HepG2 (cell line): ENCODE measurements around the gene RHD. TPM values are rescaled to one million over a fixed set of nuclear protein-coding genes. Genes with fewer than 3 reads are reported as not detected.

Experiments used
- ATAC-seq: fragments of 200-7000 bp; cut with Tn5 transposase; 3 replicates; pipeline ENCODE4 v1.9.1; 2020; ENCODE audit warnings: mild to moderate bottlenecking, moderate library complexity
- BruUV-seq: library from RNA; stranded (reverse); fragments of 400-500 nt; replicated peaks from 2 replicates; lab custom pipeline; 2021; lab: Mats Ljungman, UMichigan
- CTCF ChIA-PET: fragments of 300-600 bp; formaldehyde crosslinking; extraction: SDS; loops from one replicate; lab custom pipeline; 2021; ENCODE audit warnings: low total read pairs, inconsistent platforms, low intra/inter-chr PET ratio; lab: Yijun Ruan, JAX
- POLR2A ChIA-PET: fragments of 350-600 bp; sonication (Branson Sonifier 250); formaldehyde crosslinking; loops from one replicate; lab custom pipeline; 2020; ENCODE audit warnings: antibody characterized with exemption, inconsistent platforms; lab: Yijun Ruan, JAX
- DNase-seq: peaks from one replicate; pipeline ENCODE4 v3.0.0-alpha.2; 2015; ENCODE audit warnings: low spot score
- FAIRE-seq: peaks from 3 replicates; lab custom pipeline; 2011; peaks lifted over from hg19 to GRCh38; lab: Jason Lieb, UNC
- H2AFZ ChIP-seq: one replicate; pipeline ENCODE4 v1.6.1; 2011; ENCODE audit warnings: low read length, inconsistent platforms
- H3K27ac ChIP-seq: fragments of 300-600 bp; 3 replicates; pipeline ENCODE4 v1.8.0; 2011; ENCODE audit warnings: mixed run types, mild to moderate bottlenecking, mixed read lengths, low read length, inconsistent platforms; ENCODE audit not compliant: insufficient read depth; ENCODE audit errors: extremely low read length
- H3K27me3 ChIP-seq, 2 experiments: fragments of 200-600 bp in 1 of 2; 2 replicates in 1 of 2; 3 replicates in 1 of 2; pipeline versions ENCODE4 v1.6.0 to v1.8.0; 2011; ENCODE audit warnings: low read length in 2 of 2, mild to moderate bottlenecking in 2 of 2, moderate library complexity in 2 of 2, inconsistent platforms in 1 of 2; ENCODE audit not compliant: insufficient read depth in 2 of 2, control insufficient read depth in 1 of 2
- H3K36me3 ChIP-seq, 2 experiments: fragments of 200-600 bp in 1 of 2; replicated peaks in 1 of 2; 2 replicates in 1 of 2; 3 replicates in 1 of 2; pipeline versions ENCODE4 v1.5.1 to v1.8.0; 2011; ENCODE audit warnings: low read length in 2 of 2, inconsistent platforms in 1 of 2; ENCODE audit not compliant: insufficient read depth in 2 of 2, control insufficient read depth in 1 of 2
- H3K4me1 ChIP-seq: 2 replicates; pipeline ENCODE4 v1.5.1; 2012; ENCODE audit warnings: low read length, inconsistent platforms; ENCODE audit not compliant: insufficient read depth
- H3K4me2 ChIP-seq: 2 replicates; pipeline ENCODE4 v1.6.0; 2011; ENCODE audit warnings: low read depth, low read length, inconsistent platforms
- H3K4me3 ChIP-seq, 3 experiments: fragments of 200-600 bp in 1 of 3; sonication (generic), shearing (Covaris generic) in 1 of 3; replicated peaks in 1 of 3; 2 replicates each; pipeline ENCODE4 v1.5.1; 2011 to 2016; ENCODE audit warnings: low read length in 3 of 3, inconsistent platforms in 2 of 3, low read depth in 2 of 3, mild to moderate bottlenecking in 2 of 3, control low read depth in 1 of 3, mixed read lengths in 1 of 3; ENCODE audit not compliant: insufficient read depth in 1 of 3
- H3K79me2 ChIP-seq: one replicate; pipeline ENCODE4 v1.6.1; 2011; ENCODE audit warnings: low read length, inconsistent platforms; ENCODE audit not compliant: insufficient read depth
- H3K9ac ChIP-seq: 2 replicates; pipeline ENCODE4 v1.6.0; 2011; ENCODE audit warnings: mild to moderate bottlenecking, low read depth, low read length, inconsistent platforms; ENCODE audit not compliant: insufficient read depth
- H3K9me3 ChIP-seq: 2 replicates; pipeline ENCODE4 v1.5.1; 2012; ENCODE audit warnings: mild to moderate bottlenecking, low read length
- H4K20me1 ChIP-seq: 2 replicates; pipeline ENCODE4 v1.6.0; 2011; ENCODE audit warnings: inconsistent platforms, mild to moderate bottlenecking, low read length, moderate library complexity; ENCODE audit not compliant: insufficient read depth
- GABPA ChIP-seq, 2 experiments: IDR thresholded peaks; 2 replicates each; pipeline ENCODE4 v1.6.1; 2011 to 2016; ENCODE audit warnings: low read depth in 2 of 2, low read length in 1 of 2, missing biosample characterization in 1 of 2, missing genetic modification characterization in 1 of 2
- HMG20A ChIP-seq: IDR thresholded peaks from 2 replicates; pipeline ENCODE4 v1.6.1; 2016; ENCODE audit warnings: borderline replicate concordance
- KDM2A ChIP-seq: sonication (generic); formaldehyde crosslinking; IDR thresholded peaks from 2 replicates; pipeline ENCODE4 v1.4.0; 2020; ENCODE audit warnings: low read depth, missing genetic modification reagents, borderline replicate concordance
- MTF2 ChIP-seq: sonication (generic); formaldehyde crosslinking; IDR thresholded peaks from 2 replicates; pipeline ENCODE4 v1.5.0; 2020; ENCODE audit warnings: missing genetic modification reagents, borderline replicate concordance
- MYC ChIP-seq: sonication (generic); formaldehyde crosslinking; IDR thresholded peaks from 2 replicates; pipeline ENCODE4 v1.9.0; 2021; ENCODE audit warnings: missing genetic modification reagents, borderline replicate concordance
- NFKBIZ ChIP-seq: IDR thresholded peaks from 2 replicates; pipeline ENCODE4 v1.6.1; 2018; ENCODE audit warnings: missing genetic modification reagents, missing compliant biosample characterization
- SAP130 ChIP-seq: IDR thresholded peaks from 2 replicates; pipeline ENCODE4 v1.6.1; 2016; ENCODE audit warnings: low read depth
- SIN3B ChIP-seq: fragments of 150-350 bp; IDR thresholded peaks from 2 replicates; pipeline ENCODE4 v1.6.1; 2014; ENCODE audit warnings: low read length
- SRY ChIP-seq: sonication (generic); formaldehyde crosslinking; IDR thresholded peaks from 2 replicates; pipeline ENCODE4 v1.8.0; 2022; ENCODE audit warnings: mild to moderate bottlenecking, missing genetic modification reagents
- ZFP37 ChIP-seq: sonication (generic); formaldehyde crosslinking; IDR thresholded peaks from 2 replicates; pipeline ENCODE4 v1.4.0; 2020; ENCODE audit warnings: missing genetic modification reagents, borderline replicate concordance
- ZNF337 ChIP-seq: sonication (generic); formaldehyde crosslinking; IDR thresholded peaks from 2 replicates; pipeline ENCODE4 v1.5.1; 2020; ENCODE audit warnings: missing genetic modification reagents, low read depth, mild to moderate bottlenecking, borderline replicate concordance
- ZNF614 ChIP-seq: IDR thresholded peaks from 2 replicates; pipeline ENCODE4 v1.6.1; 2018; ENCODE audit warnings: missing biosample characterization, missing genetic modification reagents, inconsistent platforms, borderline replicate concordance
- ZNF75D ChIP-seq: sonication (generic); formaldehyde crosslinking; IDR thresholded peaks from 2 replicates; pipeline ENCODE4 v1.8.1; 2023; ENCODE audit warnings: missing genetic modification reagents, mild to moderate bottlenecking, borderline replicate concordance
- WGBS: methylation state at CpG from one replicate; pipeline ENCODE4 v1.1.6; 2017; ENCODE audit warnings: low lambda C conversion rate; 5-methylcytosine and 5-hydroxymethylcytosine counted together
- in situ Hi-C: cut with HindIII; loops from 2 replicates; pipeline ENCODE4 v1.10.0; 2017; ENCODE audit warnings: low pct_unique_long_range_greater_than_20kb; ENCODE audit not compliant: extremely low pct_ligation_motif_present
- intact Hi-C: fragments of 100-400 bp; cut with micrococcal nuclease; formaldehyde crosslinking; loops from one replicate; pipeline ENCODE4 v1.10.0; 2022; ENCODE audit not compliant: unreplicated experiment
- polyA plus RNA-seq, 8 experiments: library from polyadenylated mRNA; depleted of rRNA in 3 of 8; stranded (reverse) in 7 of 8; unstranded in 1 of 8; fragments of >200 nt; fragmentation: Illumina TruSeq in 4 of 8; extraction: Trizol in 4 of 8; gene quantifications; 2 replicates each; pipeline versions ENCODE4 v1.2.1 to v1.2.3, GENCODE V29; 2011 to 2016; ENCODE audit warnings: low read depth in 4 of 8, missing spikeins in 1 of 8, mixed read lengths in 1 of 8; ENCODE audit not compliant: insufficient read depth in 1 of 8
- total RNA-seq, 5 experiments: library from RNA; depleted of rRNA; stranded (reverse); fragments of >200 nt; fragmentation: Illumina TruSeq; extraction: Trizol; gene quantifications; 2 replicates each; pipeline ENCODE4 v1.2.3, GENCODE V29; 2016; ENCODE audit warnings: low read depth in 1 of 5
- TF ChIP-seq, protein P1 (sequence below): sonication (generic); formaldehyde crosslinking; IDR thresholded peaks from 2 replicates; pipeline ENCODE4 v1.4.0; 2020; ENCODE audit warnings: mild to moderate bottlenecking, missing genetic modification reagents
- TF ChIP-seq, protein P2 (sequence below): sonication (generic); formaldehyde crosslinking; IDR thresholded peaks from 2 replicates; pipeline ENCODE4 v1.5.1; 2020; ENCODE audit warnings: mild to moderate bottlenecking, missing genetic modification reagents, moderate library complexity
- TF ChIP-seq, protein P3 (sequence below): fragments of 450-650 bp; IDR thresholded peaks from 2 replicates; pipeline ENCODE4 v1.6.1; 2016
- TF ChIP-seq, protein P4 (sequence below), 2 experiments: fragments of 450-650 bp in 1 of 2; sonication (generic) in 1 of 2; formaldehyde crosslinking; IDR thresholded peaks; 2 replicates each; pipeline versions ENCODE4 v1.5.0 to v1.8.0; 2020 to 2022; ENCODE audit warnings: mild to moderate bottlenecking in 1 of 2, missing genetic modification reagents in 1 of 2

RHD gene
- total and polyA plus RNA-seq, 2 of the 13 experiments (the other 11 are each of a cell fraction or from before 2014, with no cell fraction given): not detected

DNA sequence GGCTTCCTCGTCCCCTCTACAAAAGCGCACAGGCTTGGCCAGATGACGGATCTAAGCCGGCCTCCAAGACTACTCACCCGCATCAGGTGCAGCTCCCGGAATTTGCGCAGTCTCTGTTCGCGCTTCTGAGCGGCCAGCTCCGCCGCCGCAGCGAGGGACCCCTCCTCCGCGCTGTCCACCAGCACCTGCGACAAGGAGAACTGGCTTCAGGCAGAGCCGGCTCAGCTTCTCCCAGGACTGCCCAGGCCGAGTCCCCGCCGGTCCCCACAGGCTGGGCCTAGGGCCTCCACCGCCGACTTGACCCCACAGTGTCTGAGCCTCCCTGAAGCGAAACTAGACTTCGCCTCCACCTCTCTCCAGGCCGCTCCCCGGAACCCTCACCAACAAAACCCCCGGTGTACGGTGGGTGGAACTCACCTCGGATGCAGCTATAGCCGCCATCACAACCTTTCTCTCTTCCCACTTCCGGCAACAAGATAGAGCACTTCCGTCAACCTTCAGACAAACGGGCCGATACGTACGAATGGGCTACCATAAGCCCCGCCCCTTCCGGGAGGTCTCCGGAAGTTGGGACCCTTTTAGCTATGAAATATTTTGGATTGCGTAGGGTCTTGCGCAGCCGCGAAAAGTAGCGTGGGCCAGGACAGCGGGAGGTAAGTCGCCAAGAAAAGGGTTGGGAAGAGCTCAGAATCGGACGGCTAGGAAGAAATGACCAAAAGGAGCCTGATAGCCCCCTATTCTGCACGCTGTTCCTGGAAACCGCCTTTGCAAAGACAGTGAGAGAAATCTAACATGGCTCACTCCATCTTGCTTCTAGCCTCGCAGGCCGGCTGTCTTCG is 40.1 kb upstream of the RHD start, which contains the start of gene SYF2:
Gene SYF2 (minus strand): TSS at position 476 of the 839 bp plus-strand sequence. CDS start 35 bp downstream, at position 441.
- intact Hi-C loops: loop anchor here (1.0 kb wide), 1 partner anchor 34 kb away; no protein-coding TSS in a partner anchor
- WGBS: 0% methylated on average over 26 of the region's 54 CpGs
- peak within 1 kb of the TSS; percentile 74 to 86 (median 84) for H3K4me3 ChIP-seq
- H3K27ac ChIP-seq: peak within 1 kb of the TSS; percentile 82
- peak; percentile 95 for ATAC-seq
- peaks cover 2 to 22% of the 10 kb centered on the region in 2 experiments; a peak in 4 of 5 replicates for H3K36me3 ChIP-seq
- H2AFZ ChIP-seq: peak within 1 kb of the TSS; percentile 31
- H3K9ac ChIP-seq: peak within 1 kb of the TSS; percentile 85
- CTCF ChIA-PET: no interaction called here
- H3K4me2 ChIP-seq: peak within 1 kb of the TSS; percentile 92
- TSS peak; percentile 86 for BruUV-seq
- H3K27me3 ChIP-seq: no peaks in the 10 kb centered on the region
- H3K4me1 ChIP-seq: peaks cover 21% of the 10 kb centered on the region
- peaks cover 20% of the 10 kb centered on the region for H3K79me2 ChIP-seq
- POLR2A ChIA-PET: interaction anchor here (0.7 to 2.4 kb wide), 23 partner anchors 8 to 527 kb away, joined by 3 to 59 read pairs (median 4); partner anchors contain the start of genes MACO1 and RSRP1
- peak; percentile 95 for FAIRE-seq
- no peaks in the 10 kb centered on the region for H4K20me1 ChIP-seq
- DNase-seq: peak; percentile 93
- no peaks in the 10 kb centered on the region for H3K9me3 ChIP-seq
- in situ Hi-C loops: no loop called here
- TF ChIP-seq NFKBIZ (CRISPR knock-in tag) (no peak), ZNF337 (CRISPR knock-in tag) (0 out of 2 replicates have a peak, but pooled peaks have one; percentile 18), KDM2A (peak; percentile 76; the same call in 1 of the 2 replicates), MTF2 (CRISPR knock-in tag) (no peak), ZNF75D (0 out of 2 replicates have a peak, but pooled peaks have one; percentile 8), ZNF614 (peak; percentile 29; the same call in 1 of the 2 replicates), GABPA (IDR thresholded peaks at IDR 0.05; ENCODE audit: low read depth, low read length) (peak; percentile 87), GABPA (CRISPR knock-in tag; IDR thresholded peaks at IDR 0.05; ENCODE audit: low read depth) (peak; percentile 99), SRY (CRISPR knock-in tag) (peak; percentile 86; the same call in 1 of the 2 replicates), SAP130 (CRISPR knock-in tag) (peak; percentile 98), ZFP37 (CRISPR knock-in tag) (0 out of 2 replicates have a peak, but pooled peaks have one; percentile 26), SIN3B (peak; percentile 95), HMG20A (CRISPR knock-in tag) (0 out of 2 replicates have a peak, but pooled peaks have one; percentile 14), MYC (CRISPR knock-in tag) (peak; percentile 41; the same call in 1 of the 2 replicates)
- TF ChIP-seq, protein P1, sequence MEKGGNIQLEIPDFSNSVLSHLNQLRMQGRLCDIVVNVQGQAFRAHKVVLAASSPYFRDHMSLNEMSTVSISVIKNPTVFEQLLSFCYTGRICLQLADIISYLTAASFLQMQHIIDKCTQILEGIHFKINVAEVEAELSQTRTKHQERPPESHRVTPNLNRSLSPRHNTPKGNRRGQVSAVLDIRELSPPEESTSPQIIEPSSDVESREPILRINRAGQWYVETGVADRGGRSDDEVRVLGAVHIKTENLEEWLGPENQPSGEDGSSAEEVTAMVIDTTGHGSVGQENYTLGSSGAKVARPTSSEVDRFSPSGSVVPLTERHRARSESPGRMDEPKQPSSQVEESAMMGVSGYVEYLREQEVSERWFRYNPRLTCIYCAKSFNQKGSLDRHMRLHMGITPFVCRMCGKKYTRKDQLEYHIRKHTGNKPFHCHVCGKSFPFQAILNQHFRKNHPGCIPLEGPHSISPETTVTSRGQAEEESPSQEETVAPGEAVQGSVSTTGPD (CRISPR knock-in tag): 0 out of 2 replicates have a peak, but pooled peaks have one; percentile 36
- TF ChIP-seq, protein P2, sequence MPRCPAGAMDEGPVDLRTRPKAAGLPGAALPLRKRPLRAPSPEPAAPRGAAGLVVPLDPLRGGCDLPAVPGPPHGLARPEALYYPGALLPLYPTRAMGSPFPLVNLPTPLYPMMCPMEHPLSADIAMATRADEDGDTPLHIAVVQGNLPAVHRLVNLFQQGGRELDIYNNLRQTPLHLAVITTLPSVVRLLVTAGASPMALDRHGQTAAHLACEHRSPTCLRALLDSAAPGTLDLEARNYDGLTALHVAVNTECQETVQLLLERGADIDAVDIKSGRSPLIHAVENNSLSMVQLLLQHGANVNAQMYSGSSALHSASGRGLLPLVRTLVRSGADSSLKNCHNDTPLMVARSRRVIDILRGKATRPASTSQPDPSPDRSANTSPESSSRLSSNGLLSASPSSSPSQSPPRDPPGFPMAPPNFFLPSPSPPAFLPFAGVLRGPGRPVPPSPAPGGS (CRISPR knock-in tag): peak; percentile 21; the same call in 1 of the 2 replicates
- TF ChIP-seq, protein P3, sequence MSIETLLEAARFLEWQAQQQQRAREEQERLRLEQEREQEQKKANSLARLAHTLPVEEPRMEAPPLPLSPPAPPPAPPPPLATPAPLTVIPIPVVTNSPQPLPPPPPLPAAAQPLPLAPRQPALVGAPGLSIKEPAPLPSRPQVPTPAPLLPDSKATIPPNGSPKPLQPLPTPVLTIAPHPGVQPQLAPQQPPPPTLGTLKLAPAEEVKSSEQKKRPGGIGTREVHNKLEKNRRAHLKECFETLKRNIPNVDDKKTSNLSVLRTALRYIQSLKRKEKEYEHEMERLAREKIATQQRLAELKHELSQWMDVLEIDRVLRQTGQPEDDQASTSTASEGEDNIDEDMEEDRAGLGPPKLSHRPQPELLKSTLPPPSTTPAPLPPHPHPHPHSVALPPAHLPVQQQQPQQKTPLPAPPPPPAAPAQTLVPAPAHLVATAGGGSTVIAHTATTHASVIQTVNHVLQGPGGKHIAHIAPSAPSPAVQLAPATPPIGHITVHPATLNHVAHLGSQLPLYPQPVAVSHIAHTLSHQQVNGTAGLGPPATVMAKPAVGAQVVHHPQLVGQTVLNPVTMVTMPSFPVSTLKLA: peak; percentile 57
- TF ChIP-seq, protein P4, sequence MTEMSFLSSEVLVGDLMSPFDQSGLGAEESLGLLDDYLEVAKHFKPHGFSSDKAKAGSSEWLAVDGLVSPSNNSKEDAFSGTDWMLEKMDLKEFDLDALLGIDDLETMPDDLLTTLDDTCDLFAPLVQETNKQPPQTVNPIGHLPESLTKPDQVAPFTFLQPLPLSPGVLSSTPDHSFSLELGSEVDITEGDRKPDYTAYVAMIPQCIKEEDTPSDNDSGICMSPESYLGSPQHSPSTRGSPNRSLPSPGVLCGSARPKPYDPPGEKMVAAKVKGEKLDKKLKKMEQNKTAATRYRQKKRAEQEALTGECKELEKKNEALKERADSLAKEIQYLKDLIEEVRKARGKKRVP (CRISPR knock-in tag; IDR thresholded peaks at IDR 0.05): peak in 1 of 2 experiments; percentile 83; a peak in 2 of 4 replicates
